ENCODE results near the gene DRC1. TPM values are rescaled to one million over a fixed set of nuclear protein-coding genes. Genes with fewer than 3 reads are reported as not detected.

The DRC1 gene
- polyA plus RNA-seq, 1 of the 3 experiments (the other 2 are of a cell fraction): 0.18 TPM

- Histone ChIP-seq H3K27ac (ENCODE audit: low read depth in 2 of 2, low read length in 1 of 2) (no peak overlapping the region), H3K4me2 (no peak overlapping the region), H3K4me1 (ENCODE audit: control insufficient read depth in 1 of 2, insufficient read depth in 2 of 2, low read depth in 1 of 2, low read length in 1 of 2) (peaks cover 0 to 5% of the 10 kb centered on the region in 2 experiments; a peak in 1 of 4 replicates), H3F3A (replicated peaks; ENCODE audit: insufficient read depth) (no peaks in the 10 kb centered on the region), H3K9ac (no peak overlapping the region), H3K27me3 (ENCODE audit: insufficient read depth) (no peaks in the 10 kb centered on the region), H2AFZ (ENCODE audit: low read depth) (no peak overlapping the region), H3K9me2 (no peaks in the 10 kb centered on the region), H3K4me3 (ENCODE audit: low read depth in 2 of 2, low read length in 1 of 2) (no peak overlapping the region), H3K79me2 (ENCODE audit: insufficient read depth) (no peaks in the 10 kb centered on the region), H3K9me3 (no peaks in the 10 kb centered on the region), H3K36me3 (replicated peaks in 1 of 2; ENCODE audit: control insufficient read depth in 1 of 2, insufficient read depth in 2 of 2, low read length in 1 of 2) (no peaks in the 10 kb centered on the region), H4K20me1 (ENCODE audit: insufficient read depth) (no peaks in the 10 kb centered on the region)
- ChIA-PET CTCF (interaction anchor here (0.9 to 1.2 kb wide), 3 partner anchors 37 to 145 kb away, joined by 3 read pairs; no protein-coding TSS in a partner anchor), POLR2A (no interaction called here)
- WGBS (ENCODE audit: low lambda C conversion rate): 87% methylated on average over 19 of the region's 19 CpGs
- DNase-seq: no peak
- no peak for TF ChIP-seq RFX5 (IDR thresholded peaks at IDR 0.05; ENCODE audit: low read length)
These were observed 58.9 kb downstream of the DRC1 start for GRCh38 chr2:26460613-26461031.

- no peak overlapping the region for H3K27ac ChIP-seq (ENCODE audit: low read depth in 2 of 2, low read length in 1 of 2)
- no peaks in the 10 kb centered on the region for H3K9me2 ChIP-seq
- ChIA-PET POLR2A (no interaction called here), CTCF (interaction anchor here (0.8 to 1.6 kb wide), 10 partner anchors 16 to 146 kb away, joined by 3 to 7 read pairs (median 3); partner anchors contain the start of gene DRC1)
- no peak overlapping the region for H2AFZ ChIP-seq (ENCODE audit: low read depth)
- DNase-seq: no peak
- H3K4me1 ChIP-seq (ENCODE audit: control insufficient read depth in 1 of 2, insufficient read depth in 2 of 2, low read depth in 1 of 2, low read length in 1 of 2): peaks cover 0 to 5% of the 10 kb centered on the region in 2 experiments; a peak in 1 of 4 replicates
- H3K4me2 ChIP-seq: no peak overlapping the region
- H3F3A ChIP-seq (replicated peaks; ENCODE audit: insufficient read depth): no peaks in the 10 kb centered on the region
- no peaks in the 10 kb centered on the region for H3K9me3 ChIP-seq
- no peaks in the 10 kb centered on the region for H3K36me3 ChIP-seq (replicated peaks in 1 of 2; ENCODE audit: control insufficient read depth in 1 of 2, insufficient read depth in 2 of 2, low read length in 1 of 2)
- H4K20me1 ChIP-seq (ENCODE audit: insufficient read depth): no peaks in the 10 kb centered on the region
- no peak overlapping the region for H3K9ac ChIP-seq
- 84% methylated on average over 19 of the region's 19 CpGs for WGBS (ENCODE audit: low lambda C conversion rate)
- TF ChIP-seq GABPA (IDR thresholded peaks at IDR 0.05; ENCODE audit: low read depth) (no peak), NFIC (IDR thresholded peaks at IDR 0.05; ENCODE audit: borderline replicate concordance) (no peak), FOXJ3 (CRISPR knock-in tag; IDR thresholded peaks at IDR 0.05) (no peak), MXI1 (IDR thresholded peaks at IDR 0.05; ENCODE audit: low read depth, low read length) (no peak), EP300 (IDR thresholded peaks at IDR 0.05; ENCODE audit: borderline replicate concordance in 1 of 2, low read depth in 1 of 2, low read length in 1 of 2) (no peak), USF2 (IDR thresholded peaks at IDR 0.05; ENCODE audit: borderline replicate concordance, low read depth, low read length) (no peak)
- H3K27me3 ChIP-seq (ENCODE audit: insufficient read depth): no peaks in the 10 kb centered on the region
- H3K4me3 ChIP-seq (ENCODE audit: low read depth in 2 of 2, low read length in 1 of 2): no peak overlapping the region
- H3K79me2 ChIP-seq (ENCODE audit: insufficient read depth): no peaks in the 10 kb centered on the region
These were observed 59.9 kb downstream of the DRC1 start for GRCh38 chr2:26461601-26462023.

GRCh38 chr2:26462100-26462499 is 60.4 kb downstream of the DRC1 start:
- Histone ChIP-seq H3K9ac (no peak overlapping the region), H3K9me3 (no peaks in the 10 kb centered on the region), H3K9me2 (no peaks in the 10 kb centered on the region), H3K4me3 (ENCODE audit: low read depth in 2 of 2, low read length in 1 of 2) (no peak overlapping the region), H3K79me2 (ENCODE audit: insufficient read depth) (no peaks in the 10 kb centered on the region), H3K4me1 (ENCODE audit: control insufficient read depth in 1 of 2, insufficient read depth in 2 of 2, low read depth in 1 of 2, low read length in 1 of 2) (peaks cover 0 to 5% of the 10 kb centered on the region in 2 experiments; a peak in 1 of 4 replicates), H4K20me1 (ENCODE audit: insufficient read depth) (no peaks in the 10 kb centered on the region), H3K27me3 (ENCODE audit: insufficient read depth) (no peaks in the 10 kb centered on the region), H3K36me3 (replicated peaks in 1 of 2; ENCODE audit: control insufficient read depth in 1 of 2, insufficient read depth in 2 of 2, low read length in 1 of 2) (no peaks in the 10 kb centered on the region), H3K27ac (ENCODE audit: low read depth in 2 of 2, low read length in 1 of 2) (no peak overlapping the region), H3F3A (replicated peaks; ENCODE audit: insufficient read depth) (no peaks in the 10 kb centered on the region), H3K4me2 (no peak overlapping the region), H2AFZ (ENCODE audit: low read depth) (no peak overlapping the region)
- TF ChIP-seq CTCF (IDR thresholded peaks at IDR 0.05) (no peak), TAF1 (IDR thresholded peaks at IDR 0.05; ENCODE audit: borderline replicate concordance, low read depth, low read length) (no peak), RXRA (IDR thresholded peaks at IDR 0.05; ENCODE audit: borderline replicate concordance, low read depth) (no peak), GABPA (IDR thresholded peaks at IDR 0.05; ENCODE audit: low read depth) (no peak), NFIC (IDR thresholded peaks at IDR 0.05; ENCODE audit: borderline replicate concordance) (no peak), POLR2AphosphoS5 (IDR thresholded peaks at IDR 0.05; ENCODE audit: low read depth, low read length) (no peak), JUND (IDR thresholded peaks at IDR 0.05) (no peak), EZH2phosphoT487 (IDR thresholded peaks at IDR 0.05; ENCODE audit: borderline replicate concordance, low read depth) (no peak)
- WGBS (ENCODE audit: low lambda C conversion rate): 92% methylated on average over 6 of the region's 6 CpGs
- DNase-seq: no peak
- POLR2A ChIA-PET: no interaction called here
- CTCF ChIA-PET: interaction anchor here (0.8 to 1.7 kb wide), 17 partner anchors 12 to 222 kb away, joined by 3 to 7 read pairs (median 3); partner anchors contain the start of gene DRC1

All from SK-N-SH (cell line).